NCI-H187 treated with DMSO at 0.1 percent for 48 hours (cell line): ENCODE results near the gene DNASE2.
"Not testable (repeated sequence)": the region's sequence is repeated elsewhere in the genome, so short reads cannot be mapped to it uniquely, and the experiment has no call there.

Experiments used
- DNase-seq: peaks from one replicate; lab custom pipeline; 2025; lab: John Stamatoyannopoulos, UW

Gene DNASE2

GRCh38 chr19:12881172-12881808 lies at the start of gene DNASE2:
DNASE2 (minus strand) TSS chr19:12881449; CDS start chr19:12881375, 74 bp downstream.
- peak; percentile 60 for DNase-seq

- no peak for DNase-seq
These were observed 48.9 kb upstream of the DNASE2 start for GRCh38 chr19:12930002-12930645.

DNA sequence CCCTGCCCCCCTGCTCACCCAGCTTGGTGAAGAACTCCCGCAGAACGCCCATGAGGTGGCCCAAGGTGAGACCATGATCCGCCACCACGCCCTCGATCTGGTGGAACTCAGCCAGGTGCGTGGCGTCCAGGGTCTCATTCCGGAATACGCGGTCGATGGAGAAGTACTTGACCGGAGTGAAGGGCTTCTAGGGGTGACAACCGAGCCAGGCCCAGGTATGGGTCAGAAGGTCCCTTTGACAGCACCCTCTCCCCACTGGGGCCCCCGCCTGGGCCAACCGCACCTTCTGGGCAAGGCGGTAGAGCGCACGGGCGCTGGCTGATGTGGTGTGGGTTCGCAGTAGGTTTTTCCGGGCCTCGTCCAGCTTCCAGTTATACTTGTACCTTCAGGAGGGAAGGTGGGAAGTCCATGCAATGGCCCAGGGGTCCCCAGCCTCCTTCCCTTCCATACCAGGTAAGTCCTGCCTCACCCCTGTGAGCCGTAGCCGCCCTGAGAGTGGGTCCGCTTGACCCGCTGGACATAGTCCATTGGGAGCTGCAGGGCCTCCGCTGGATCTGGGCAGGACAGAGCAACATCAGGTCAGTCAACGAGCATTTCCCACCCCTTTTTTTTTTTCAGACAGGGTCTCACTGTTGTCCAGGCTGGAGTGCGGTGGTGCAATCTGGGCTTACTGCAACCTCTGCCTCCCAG lies 43.5 kb upstream of the DNASE2 start:
- DNase-seq = no peak

- DNase-seq = no peak
These were observed 41.7 kb upstream of the DNASE2 start for GRCh38 chr19:12922959-12923358.

- no peak for DNase-seq
These were observed 39.8 kb upstream of the DNASE2 start for GRCh38 chr19:12921047-12921446.

- no peak for DNase-seq
These were observed 37.0 kb upstream of the DNASE2 start for GRCh38 chr19:12918253-12918652.

- DNase-seq = not testable (repeated sequence)
These were observed 34.6 kb upstream of the DNASE2 start for GRCh38 chr19:12915860-12916259.

- DNase-seq = no peak
These were observed 32.8 kb upstream of the DNASE2 start for GRCh38 chr19:12913851-12914690.

DNA sequence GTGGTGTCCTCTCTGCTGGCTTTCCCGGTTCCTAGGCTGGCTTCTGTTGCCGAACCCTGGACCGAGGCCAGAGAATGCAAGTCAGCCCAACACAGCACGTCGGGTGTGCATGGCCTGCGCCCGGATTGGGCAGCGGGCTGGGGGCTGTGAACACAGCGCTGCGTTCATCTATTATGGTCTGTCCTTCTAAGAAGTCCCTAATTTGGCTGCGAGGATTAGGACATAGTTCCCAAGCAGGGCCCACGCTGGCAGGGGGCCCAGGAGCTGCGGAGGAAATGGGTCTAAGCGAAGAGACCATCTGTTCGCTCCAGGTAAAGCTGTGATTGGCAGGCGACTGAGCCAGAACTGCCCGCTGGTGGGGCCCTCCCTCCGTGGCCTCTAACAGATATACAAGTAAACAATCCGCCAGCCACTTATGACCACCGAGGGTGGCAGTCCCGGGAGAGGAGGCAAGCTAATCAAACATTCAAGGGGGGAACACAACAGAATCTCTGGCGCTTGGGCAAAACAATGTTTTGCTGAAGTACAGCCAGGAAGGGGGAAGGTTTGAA lies 31.8 kb upstream of the DNASE2 start:
- peak; percentile 66 for DNase-seq

GRCh38 chr19:12912571-12912970 lies 31.3 kb upstream of the DNASE2 start:
- peak; percentile 70 for DNase-seq

GRCh38 chr19:12907166-12907565 lies 25.9 kb upstream of the DNASE2 start:
- no peak for DNase-seq

DNA sequence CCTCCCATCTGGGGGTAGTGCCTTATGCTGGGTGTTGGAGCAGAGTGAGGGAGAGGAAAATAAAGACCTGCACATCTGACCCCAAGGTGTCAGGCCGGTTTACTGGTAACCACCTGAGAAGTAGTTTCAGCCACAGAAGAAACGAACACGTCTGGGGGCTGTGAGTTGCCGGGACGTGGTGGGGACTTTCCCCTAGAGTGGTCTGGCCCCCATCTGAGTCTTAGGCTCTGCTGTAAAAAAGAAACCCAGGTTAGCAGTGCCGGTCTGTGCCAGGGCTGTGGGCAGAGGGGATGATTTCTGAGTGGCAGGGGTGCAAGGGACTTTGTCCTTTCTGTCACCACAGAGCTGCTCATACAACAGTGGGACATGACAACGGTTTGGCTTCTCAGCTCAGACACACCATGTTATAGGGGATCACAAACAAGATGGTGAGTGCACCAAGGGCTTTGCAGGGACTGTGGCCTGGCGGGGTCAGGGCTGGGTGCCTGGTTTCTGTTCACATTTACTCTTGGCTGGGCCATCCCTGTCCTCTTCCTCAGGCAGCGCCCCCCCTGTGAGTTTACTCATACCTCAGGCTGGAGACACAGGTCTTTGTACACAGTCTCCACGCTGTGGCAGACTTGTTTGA lies 18.8 kb upstream of the DNASE2 start:
- no peak for DNase-seq

DNA sequence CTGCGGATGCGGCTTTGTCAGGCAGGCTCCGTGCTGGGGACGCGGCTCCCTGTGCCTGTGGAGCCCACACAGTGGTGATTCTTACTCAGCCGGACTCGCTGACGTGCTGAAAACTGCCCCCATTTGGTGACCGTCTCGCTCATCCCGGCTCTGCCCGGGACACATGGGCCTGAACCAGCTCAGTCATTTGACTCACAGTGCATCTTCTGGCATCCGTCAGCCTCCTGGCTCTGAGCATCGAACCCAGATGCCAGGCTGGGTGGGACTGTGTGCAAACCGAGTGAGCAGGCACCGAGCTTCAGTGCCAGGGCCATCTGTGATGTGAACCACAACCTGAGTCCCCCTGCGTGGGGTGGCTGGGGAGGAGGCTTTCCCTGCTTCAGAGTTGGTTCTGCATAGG lies 15.2 kb upstream of the DNASE2 start:
- no peak for DNase-seq

GRCh38 chr19:12893582-12893981 lies 12.3 kb upstream of the DNASE2 start:
- no peak for DNase-seq

DNA sequence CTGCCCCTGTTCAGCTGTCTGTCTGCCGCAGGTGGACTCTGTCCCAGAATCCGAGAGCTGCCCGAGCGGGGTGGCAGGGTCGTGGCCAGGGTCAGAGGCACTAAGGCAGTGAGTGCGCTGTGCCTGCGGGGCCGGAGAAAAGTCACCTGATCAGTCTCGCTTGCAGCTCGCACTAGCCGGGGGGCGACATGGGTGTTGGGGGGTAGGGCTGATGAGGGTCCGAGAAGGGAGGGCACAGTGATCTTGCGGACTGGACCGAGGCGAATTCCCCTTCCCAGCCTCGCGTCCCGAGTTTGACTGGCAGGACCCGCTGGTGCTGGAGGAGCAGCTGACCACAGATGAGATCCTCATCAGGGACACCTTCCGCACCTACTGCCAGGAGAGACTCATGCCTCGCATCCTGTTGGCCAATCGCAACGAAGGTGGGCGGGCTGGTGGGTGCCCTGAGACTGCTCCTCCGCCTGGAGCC lies 10.3 kb upstream of the DNASE2 start:
- no peak for DNase-seq

DNA sequence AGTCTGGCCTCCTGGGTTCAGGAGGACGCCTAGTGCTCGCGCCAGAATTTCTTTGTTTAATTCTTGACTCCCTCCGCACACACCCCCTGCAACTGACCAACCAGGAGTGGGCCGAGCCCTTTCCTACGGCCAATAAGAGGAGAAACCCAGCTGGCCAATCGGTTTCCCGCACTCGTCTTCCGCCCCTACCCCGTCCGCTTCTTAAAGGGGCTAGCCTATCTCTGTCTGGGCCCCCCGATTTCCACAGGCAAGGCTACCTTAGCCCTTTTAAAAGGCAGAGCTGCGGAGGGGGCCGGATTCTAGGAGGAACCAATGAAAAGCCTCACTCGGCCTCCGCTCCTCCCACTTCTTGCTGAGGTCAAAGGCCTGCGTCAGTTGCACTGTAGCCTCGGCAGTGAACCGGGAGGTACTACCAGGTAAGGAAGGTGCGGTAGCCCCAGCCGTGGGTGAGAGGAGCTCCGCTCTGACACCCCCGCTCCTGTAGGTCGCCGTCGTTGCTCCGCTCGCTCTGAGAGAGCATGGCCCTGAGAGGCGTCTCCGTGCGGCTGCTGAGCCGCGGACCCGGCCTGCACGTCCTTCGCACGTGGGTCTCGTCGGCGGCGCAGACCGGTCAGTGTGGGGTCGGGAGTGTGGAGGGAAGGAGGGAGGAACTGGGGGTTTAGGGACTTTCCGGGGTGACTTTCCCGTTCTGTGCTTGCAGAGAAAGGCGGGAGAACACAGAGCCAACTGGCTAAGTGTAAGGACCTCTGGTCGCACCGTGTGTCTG lies 9.7 kb upstream of the DNASE2 start, which contains the start of gene GCDH:
Gene GCDH (plus strand): TSS at position 374 of the 766 bp plus-strand sequence. CDS start 145 bp downstream, at position 519.
- DNase-seq = peak; percentile 89

DNA sequence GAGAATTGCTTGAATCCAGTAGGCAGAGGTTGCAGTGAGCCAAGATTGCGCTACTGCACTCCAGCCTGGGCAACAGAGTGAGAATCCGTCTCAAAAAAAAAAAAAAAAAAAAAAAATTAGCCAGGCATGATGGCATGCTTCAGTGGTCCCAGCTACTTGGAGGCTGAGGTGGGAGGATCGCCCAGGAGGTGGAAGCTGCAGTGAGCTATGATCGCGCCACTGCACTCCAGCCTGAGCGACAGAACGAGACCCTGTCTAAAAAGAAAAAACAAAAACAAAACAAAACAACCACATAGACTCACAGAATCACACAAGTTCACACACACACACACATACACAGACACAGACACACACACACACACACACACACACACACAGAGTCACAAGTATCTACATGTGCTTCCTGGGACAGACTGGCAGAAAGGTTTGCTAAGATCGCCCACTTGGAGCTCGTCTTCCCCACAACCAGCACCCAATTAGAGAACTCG lies 9.1 kb upstream of the DNASE2 start:
- not testable (repeated sequence) for DNase-seq

- DNase-seq = no peak
These were observed 6.9 kb upstream of the DNASE2 start for GRCh38 chr19:12888006-12888603.

DNA sequence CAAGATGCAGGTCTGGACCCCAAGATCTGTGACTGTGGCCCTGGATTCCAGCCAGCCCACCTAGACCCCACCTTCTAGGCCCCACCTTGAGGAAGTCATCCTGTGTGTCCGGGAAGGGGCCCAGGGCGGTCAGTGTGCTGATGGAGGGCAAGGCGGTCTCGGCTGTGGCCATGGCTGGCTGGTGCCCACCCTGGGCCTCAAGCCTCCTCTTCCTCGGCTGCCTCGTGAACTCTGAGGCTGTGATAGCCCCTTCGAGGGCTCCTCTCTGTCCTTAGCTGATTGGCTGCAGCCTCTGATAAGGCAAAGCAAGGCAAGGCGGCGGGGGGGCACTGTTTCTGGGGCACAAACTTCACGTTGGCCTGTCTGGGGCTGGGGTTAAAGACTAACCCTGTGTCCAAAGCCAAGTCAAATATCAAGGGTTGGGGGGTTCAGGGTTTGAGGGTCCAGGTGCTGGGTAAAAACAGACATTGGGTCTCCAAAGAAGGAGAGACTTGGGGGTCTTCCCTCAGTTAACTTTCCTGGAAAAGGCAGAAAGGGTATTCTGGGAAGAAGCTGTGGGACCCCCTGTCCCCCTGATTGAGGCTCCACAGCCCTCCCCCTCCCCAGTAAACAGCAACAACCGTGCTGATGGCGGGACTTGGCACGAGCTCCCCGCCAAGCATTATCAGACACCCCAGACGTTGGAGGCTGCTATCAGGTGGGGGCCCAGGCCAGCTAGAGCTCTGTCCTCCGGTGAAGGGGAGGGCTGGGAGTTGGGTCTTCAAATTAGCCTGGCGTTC lies 5.9 kb upstream of the DNASE2 start, which contains the start of gene KLF1:
Gene KLF1 (minus strand): TSS at position 233 of the 779 bp plus-strand sequence. CDS start 61 bp downstream, at position 172.
- DNase-seq = no peak
